ENCODE results near the gene CHRM4. TPM values are rescaled to one million over a fixed set of nuclear protein-coding genes. Genes with fewer than 3 reads are reported as not detected.

CHRM4 gene
- total RNA-seq, 1 experiment from 2014 or later = 0.31 TPM

DNA sequence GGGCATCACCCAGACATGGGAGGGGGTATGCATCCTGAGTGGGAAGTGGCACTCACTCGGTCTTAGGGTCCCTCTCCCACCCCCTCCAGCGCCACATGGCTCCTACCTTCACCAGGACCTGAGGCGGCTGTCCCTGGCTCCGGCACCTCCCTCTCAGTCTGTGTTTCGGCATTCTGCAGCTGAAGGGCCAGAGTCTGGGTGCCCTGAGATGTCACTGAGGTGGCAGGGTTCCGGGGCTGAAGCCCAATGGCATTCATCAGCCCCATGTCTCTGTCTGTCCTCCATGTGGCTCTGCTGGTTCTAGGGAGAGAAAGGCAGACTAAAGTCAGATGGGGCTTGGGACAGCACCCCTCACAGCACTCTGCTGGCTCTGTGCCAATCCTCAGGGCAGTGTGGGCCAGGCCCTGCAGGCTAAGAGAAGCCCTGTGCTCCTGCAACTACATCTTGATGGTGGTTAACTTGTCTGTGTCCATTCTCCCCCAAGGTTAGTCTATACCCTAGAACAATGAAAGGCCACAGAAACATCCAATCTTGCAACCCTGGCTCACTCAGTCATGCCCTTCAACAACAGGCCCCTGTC, 16.9 kb upstream of the CHRM4 start:
- ChIA-PET CTCF (interaction anchor here (0.6 kb wide), 1 partner anchor 118 kb away, joined by 9 read pairs; no protein-coding TSS in a partner anchor), POLR2A (ENCODE audit: unreplicated experiment) (no interaction called here)
- intact Hi-C loops (cut with micrococcal nuclease; ENCODE audit: unreplicated experiment) = no loop called here
- TF ChIP-seq EZH2 (IDR thresholded peaks at IDR 0.05; ENCODE audit: low read depth) = no peak
- TF ChIP-seq, protein P1, sequence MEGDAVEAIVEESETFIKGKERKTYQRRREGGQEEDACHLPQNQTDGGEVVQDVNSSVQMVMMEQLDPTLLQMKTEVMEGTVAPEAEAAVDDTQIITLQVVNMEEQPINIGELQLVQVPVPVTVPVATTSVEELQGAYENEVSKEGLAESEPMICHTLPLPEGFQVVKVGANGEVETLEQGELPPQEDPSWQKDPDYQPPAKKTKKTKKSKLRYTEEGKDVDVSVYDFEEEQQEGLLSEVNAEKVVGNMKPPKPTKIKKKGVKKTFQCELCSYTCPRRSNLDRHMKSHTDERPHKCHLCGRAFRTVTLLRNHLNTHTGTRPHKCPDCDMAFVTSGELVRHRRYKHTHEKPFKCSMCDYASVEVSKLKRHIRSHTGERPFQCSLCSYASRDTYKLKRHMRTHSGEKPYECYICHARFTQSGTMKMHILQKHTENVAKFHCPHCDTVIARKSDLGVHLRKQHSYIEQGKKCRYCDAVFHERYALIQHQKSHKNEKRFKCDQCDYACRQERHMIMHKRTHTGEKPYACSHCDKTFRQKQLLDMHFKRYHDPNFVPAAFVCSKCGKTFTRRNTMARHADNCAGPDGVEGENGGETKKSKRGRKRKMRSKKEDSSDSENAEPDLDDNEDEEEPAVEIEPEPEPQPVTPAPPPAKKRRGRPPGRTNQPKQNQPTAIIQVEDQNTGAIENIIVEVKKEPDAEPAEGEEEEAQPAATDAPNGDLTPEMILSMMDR (conservative IDR thresholded peaks at IDR 0.05) = no peak
- peak in 1 of 2 experiments; percentile 21 for DNase-seq
- Histone ChIP-seq H2AFZ (no peak overlapping the region), H3K36me3 (ENCODE audit: low read depth) (0 out of 2 replicates have a peak, but pooled peaks cover 13% of the 10 kb centered on the region), H3K4me1 (replicated peaks; ENCODE audit: insufficient read depth) (no peaks in the 10 kb centered on the region), H3K27me3 (ENCODE audit: insufficient read depth, low read depth) (no peaks in the 10 kb centered on the region), H3F3A (ENCODE audit: insufficient read depth, low read depth) (no peaks in the 10 kb centered on the region), H3K79me2 (ENCODE audit: low read depth) (no peaks in the 10 kb centered on the region), H3K4me2 (no peak overlapping the region), H3K4me3 (no peak overlapping the region), H3K27ac (no peak overlapping the region), H4K20me1 (ENCODE audit: insufficient read depth) (no peaks in the 10 kb centered on the region; the same call in 1 of the 2 replicates), H3K9me2 (ENCODE audit: insufficient read depth) (no peaks in the 10 kb centered on the region), H3K9me3 (ENCODE audit: insufficient read depth, low read depth) (no peaks in the 10 kb centered on the region)
- BruUV-seq (replicated peaks) = no TSS peak

DNA sequence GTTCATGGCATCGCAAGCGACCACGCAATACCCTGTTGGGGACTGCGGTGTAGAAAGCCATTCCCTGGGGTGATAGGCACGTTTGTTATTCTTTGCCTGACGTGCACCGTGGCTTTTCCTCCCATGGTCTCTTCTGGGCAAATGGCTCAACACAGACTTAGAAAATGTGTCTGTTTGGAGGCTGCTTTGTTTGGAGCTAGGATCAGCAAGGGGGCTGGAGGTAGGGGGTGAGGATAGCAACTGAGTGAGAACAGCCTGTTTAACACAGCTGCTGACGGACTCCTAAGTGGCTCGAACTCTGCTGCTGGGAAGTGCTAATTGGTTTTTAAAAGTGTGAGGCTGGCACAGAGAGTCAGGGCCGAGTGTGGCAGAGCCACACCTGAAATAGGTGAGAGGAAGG, 16.1 kb upstream of the CHRM4 start:
- no TSS peak for BruUV-seq (replicated peaks)

DNA sequence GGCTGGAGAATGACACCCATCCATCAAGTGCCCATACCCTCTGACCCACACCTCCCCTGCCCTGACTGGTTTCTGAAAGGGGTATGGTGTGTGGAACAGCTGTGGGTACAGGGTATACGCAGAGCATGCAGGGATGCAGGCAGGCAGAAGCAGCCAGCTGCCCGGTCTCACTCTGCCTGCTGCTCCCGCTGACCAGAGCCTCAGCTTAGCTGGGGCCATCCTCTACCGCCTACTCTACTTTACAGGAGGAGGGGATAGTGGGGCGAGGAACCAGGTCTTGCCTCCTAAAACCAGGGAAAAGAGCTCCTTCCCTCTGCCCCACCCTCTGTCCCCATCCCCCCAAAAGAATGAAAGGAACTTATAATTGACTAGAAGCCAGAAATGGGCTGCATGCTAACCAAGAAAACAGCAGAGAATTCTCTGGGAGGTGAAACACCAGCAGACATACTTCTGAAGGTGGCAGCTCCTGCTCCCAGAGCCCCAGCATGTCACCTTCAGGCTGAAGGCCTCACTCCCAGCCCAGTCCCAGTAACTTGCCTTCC, 13.0 kb upstream of the CHRM4 start:
- H4K20me1 ChIP-seq (ENCODE audit: insufficient read depth) = peaks cover 3% of the 10 kb centered on the region
- H3K9me2 ChIP-seq (ENCODE audit: insufficient read depth) = no peaks in the 10 kb centered on the region
- H3K36me3 ChIP-seq (ENCODE audit: low read depth) = 0 out of 2 replicates have a peak, but pooled peaks cover 13% of the 10 kb centered on the region
- no peaks in the 10 kb centered on the region for H3K4me1 ChIP-seq (replicated peaks; ENCODE audit: insufficient read depth)
- intact Hi-C loops (cut with micrococcal nuclease; ENCODE audit: unreplicated experiment) = no loop called here
- BruUV-seq (replicated peaks) = no TSS peak
- POLR2A ChIA-PET (ENCODE audit: unreplicated experiment) = no interaction called here
- CTCF ChIA-PET = no interaction called here
- no peaks in the 10 kb centered on the region for H3F3A ChIP-seq (ENCODE audit: insufficient read depth, low read depth)
- H3K27me3 ChIP-seq (ENCODE audit: insufficient read depth, low read depth) = no peaks in the 10 kb centered on the region
- H3K4me3 ChIP-seq = no peak overlapping the region
- no peaks in the 10 kb centered on the region for H3K79me2 ChIP-seq (ENCODE audit: low read depth)
- DNase-seq = no peak
- no peaks in the 10 kb centered on the region for H3K9me3 ChIP-seq (ENCODE audit: insufficient read depth, low read depth)
- no peak overlapping the region for H3K4me2 ChIP-seq
- no peak overlapping the region for H2AFZ ChIP-seq
- H3K27ac ChIP-seq = no peak overlapping the region
- TF ChIP-seq, protein P1 (conservative IDR thresholded peaks at IDR 0.05) = no peak
- TF ChIP-seq EZH2 (IDR thresholded peaks at IDR 0.05; ENCODE audit: low read depth) = no peak

More for the DNA sequence above, 16.1 kb upstream of the CHRM4 start:
- Histone ChIP-seq H3K9me2 (ENCODE audit: insufficient read depth) (no peaks in the 10 kb centered on the region), H3K4me2 (no peak overlapping the region), H3K9me3 (ENCODE audit: insufficient read depth, low read depth) (no peaks in the 10 kb centered on the region), H3K79me2 (ENCODE audit: low read depth) (no peaks in the 10 kb centered on the region), H3K4me1 (replicated peaks; ENCODE audit: insufficient read depth) (no peaks in the 10 kb centered on the region), H4K20me1 (ENCODE audit: insufficient read depth) (no peaks in the 10 kb centered on the region; the same call in none of the 2 replicates), H3K4me3 (no peak overlapping the region), H3K36me3 (ENCODE audit: low read depth) (0 out of 2 replicates have a peak, but pooled peaks cover 13% of the 10 kb centered on the region), H3K27me3 (ENCODE audit: insufficient read depth, low read depth) (no peaks in the 10 kb centered on the region), H2AFZ (no peak overlapping the region), H3K27ac (no peak overlapping the region), H3F3A (ENCODE audit: insufficient read depth, low read depth) (no peaks in the 10 kb centered on the region)
- ChIA-PET POLR2A (ENCODE audit: unreplicated experiment) (no interaction called here), CTCF (interaction anchor here (0.6 kb wide), 1 partner anchor 947 kb away, joined by 3 read pairs; no protein-coding TSS in a partner anchor)
- TF ChIP-seq, protein P1 (conservative IDR thresholded peaks at IDR 0.05) = no peak
- TF ChIP-seq EZH2 (IDR thresholded peaks at IDR 0.05; ENCODE audit: low read depth) = no peak
- DNase-seq = no peak
- intact Hi-C loops (cut with micrococcal nuclease; ENCODE audit: unreplicated experiment) = no loop called here

Measured in PC-9 (cell line).